ENCODE measurements around the gene CACNA1C.
A peak's percentile ranks its signal among the peaks of the same experiment; 100 is the strongest.

The CACNA1C gene

GRCh38 chr12:2263901-2264300 lies 211.1 kb downstream of the CACNA1C start:
- no peak for DNase-seq

- DNase-seq: no peak
These were observed 212.0 kb downstream of the CACNA1C start for GRCh38 chr12:2264651-2265232.

- DNase-seq: no peak
These were observed 212.8 kb downstream of the CACNA1C start for GRCh38 chr12:2265461-2266167.

GRCh38 chr12:2266666-2267620 lies 214.2 kb downstream of the CACNA1C start:
- DNase-seq: no peak

- no peak for DNase-seq
These were observed 215.1 kb downstream of the CACNA1C start for GRCh38 chr12:2267703-2268470.

GRCh38 chr12:2268471-2269286 lies 215.9 kb downstream of the CACNA1C start:
- DNase-seq: no peak

GRCh38 chr12:2270846-2271245 lies 218.1 kb downstream of the CACNA1C start:
- DNase-seq: no peak

- DNase-seq: no peak
These were observed 219.2 kb downstream of the CACNA1C start for GRCh38 chr12:2271961-2272360.

- no peak for DNase-seq
These were observed 220.5 kb downstream of the CACNA1C start for GRCh38 chr12:2273288-2273687.

- DNase-seq: no peak
These were observed 221.0 kb downstream of the CACNA1C start for GRCh38 chr12:2273751-2274150.

- DNase-seq: no peak
These were observed 221.9 kb downstream of the CACNA1C start for GRCh38 chr12:2274733-2275132.

- no peak for DNase-seq
These were observed 223.7 kb downstream of the CACNA1C start for GRCh38 chr12:2276288-2277033.

- DNase-seq: no peak
These were observed 224.8 kb downstream of the CACNA1C start for GRCh38 chr12:2277492-2278155.

GRCh38 chr12:2281446-2281845 lies 228.7 kb downstream of the CACNA1C start:
- no peak for DNase-seq

- DNase-seq: no peak
These were observed 229.5 kb downstream of the CACNA1C start for GRCh38 chr12:2282318-2282717.

- no peak for DNase-seq
These were observed 230.7 kb downstream of the CACNA1C start for GRCh38 chr12:2283480-2283879.

- no peak for DNase-seq
These were observed 231.1 kb downstream of the CACNA1C start for GRCh38 chr12:2283916-2284315.

GRCh38 chr12:2284321-2284813 lies 231.6 kb downstream of the CACNA1C start:
- no peak for DNase-seq

- DNase-seq: peak; percentile 61
These were observed 232.1 kb downstream of the CACNA1C start for GRCh38 chr12:2284857-2285256.

- no peak for DNase-seq
These were observed 232.7 kb downstream of the CACNA1C start for GRCh38 chr12:2285462-2285861.

Data from stimulated activated CD4-positive, alpha-beta T cell treated with anti-CD3 and anti-CD28 coated beads, Interleukin-15, amount 100 ng/mL, for 24 hours (primary cell).